HG03565 (cell line): ENCODE measurements around the gene ANTXR1.
"Not testable (repeated sequence)": the region's sequence is repeated elsewhere in the genome, so short reads cannot be mapped to it uniquely, and the experiment has no call there.

Experiments used
- ATAC-seq: cut with Tn5 transposase; IDR thresholded peaks from one replicate; pipeline ENCODE4 v1.9.1; 2021; ENCODE audit warnings: mild to moderate bottlenecking, moderate library complexity; ENCODE audit not compliant: unreplicated experiment

Gene ANTXR1

DNA sequence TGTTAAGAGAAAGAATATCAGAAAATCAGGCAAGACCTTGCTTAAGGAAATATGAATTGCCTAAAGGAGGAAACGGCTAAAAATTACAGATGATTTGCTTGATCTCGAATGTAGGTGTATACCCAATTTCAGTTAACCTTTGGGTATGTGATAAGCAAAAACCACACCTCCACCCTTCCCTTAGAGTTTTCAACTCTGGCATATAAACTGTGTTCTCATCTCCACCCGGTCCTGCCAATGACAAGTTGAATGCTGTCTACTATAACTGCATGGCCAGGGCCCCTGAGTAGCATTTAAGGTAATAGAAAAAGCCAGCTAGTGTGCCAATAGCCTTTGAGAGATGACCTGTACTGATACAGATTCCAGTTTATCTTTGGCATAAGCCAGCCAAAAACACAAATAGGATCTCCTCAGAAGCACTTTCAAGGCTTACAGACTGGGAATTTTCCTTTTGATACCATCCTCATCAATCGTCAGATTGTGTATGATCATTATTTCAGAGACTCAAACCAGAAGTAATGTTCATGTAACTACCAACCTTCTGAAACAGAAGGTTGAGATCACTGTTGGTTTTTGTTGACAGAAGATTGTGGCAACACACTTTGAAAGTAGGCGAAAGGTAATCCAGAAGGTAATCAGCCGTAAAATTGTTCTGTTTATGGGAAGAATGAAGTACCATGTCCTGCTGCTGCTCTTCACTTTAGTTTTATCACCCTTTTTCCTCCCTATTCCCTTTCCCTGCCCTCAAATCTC lies 211.0 kb downstream of the ANTXR1 start:
- ATAC-seq, result no peak

- no peak for ATAC-seq
Measured at GRCh38 chr2:69224512-69224837, 211.5 kb downstream of the ANTXR1 start.

GRCh38 chr2:69225933-69226332 lies 213.0 kb downstream of the ANTXR1 start:
- ATAC-seq, result no peak

GRCh38 chr2:69226903-69227302 lies 213.9 kb downstream of the ANTXR1 start:
- ATAC-seq, result no peak

- ATAC-seq, result no peak
Measured at GRCh38 chr2:69227716-69228115, 214.7 kb downstream of the ANTXR1 start.

- ATAC-seq, result not testable (repeated sequence)
Measured at GRCh38 chr2:69230946-69231345, 218.0 kb downstream of the ANTXR1 start.

- ATAC-seq, result no peak
Measured at GRCh38 chr2:69231612-69232277, 218.8 kb downstream of the ANTXR1 start.

DNA sequence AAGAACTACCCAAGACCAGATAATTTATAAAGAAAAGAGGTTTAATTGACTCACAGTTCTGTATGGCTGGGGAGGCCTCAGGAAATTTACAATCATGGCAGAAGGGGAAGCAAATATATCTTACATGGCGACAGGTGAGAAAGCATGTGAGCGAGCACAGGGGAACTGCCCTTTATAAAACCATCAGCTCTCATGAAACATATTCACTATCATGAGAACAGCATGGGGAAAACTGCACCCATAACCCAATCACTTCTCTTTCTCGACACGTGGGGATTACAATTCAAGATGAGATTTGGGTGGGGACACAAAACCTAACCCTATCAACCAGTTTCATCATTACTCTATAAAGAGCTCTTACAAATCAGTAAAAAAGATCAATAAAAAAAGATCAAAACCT lies 222.9 kb downstream of the ANTXR1 start:
- not testable (repeated sequence) for ATAC-seq

- no peak for ATAC-seq
Measured at GRCh38 chr2:69237070-69237670, 224.2 kb downstream of the ANTXR1 start.

- ATAC-seq, result no peak
Measured at GRCh38 chr2:69238449-69239031, 225.6 kb downstream of the ANTXR1 start.

DNA sequence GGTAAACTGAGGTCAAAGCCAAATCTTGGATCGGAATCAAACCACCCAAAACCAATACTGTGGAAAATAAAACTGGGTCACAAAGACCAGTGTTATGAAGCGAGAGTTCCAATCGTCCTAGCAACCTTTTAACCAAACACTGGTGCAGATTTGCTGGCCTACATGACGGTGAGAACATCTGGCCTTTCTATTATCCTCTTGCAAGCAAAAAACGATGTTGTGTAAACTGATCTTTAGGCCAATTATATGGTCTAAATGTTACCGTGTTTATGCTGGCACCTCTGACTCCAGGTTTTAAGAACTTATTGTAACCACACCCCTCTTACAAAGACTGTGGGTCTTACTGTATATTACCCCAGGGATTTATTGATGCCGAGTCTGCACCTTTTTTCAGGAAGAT lies 228.1 kb downstream of the ANTXR1 start:
- no peak for ATAC-seq

DNA sequence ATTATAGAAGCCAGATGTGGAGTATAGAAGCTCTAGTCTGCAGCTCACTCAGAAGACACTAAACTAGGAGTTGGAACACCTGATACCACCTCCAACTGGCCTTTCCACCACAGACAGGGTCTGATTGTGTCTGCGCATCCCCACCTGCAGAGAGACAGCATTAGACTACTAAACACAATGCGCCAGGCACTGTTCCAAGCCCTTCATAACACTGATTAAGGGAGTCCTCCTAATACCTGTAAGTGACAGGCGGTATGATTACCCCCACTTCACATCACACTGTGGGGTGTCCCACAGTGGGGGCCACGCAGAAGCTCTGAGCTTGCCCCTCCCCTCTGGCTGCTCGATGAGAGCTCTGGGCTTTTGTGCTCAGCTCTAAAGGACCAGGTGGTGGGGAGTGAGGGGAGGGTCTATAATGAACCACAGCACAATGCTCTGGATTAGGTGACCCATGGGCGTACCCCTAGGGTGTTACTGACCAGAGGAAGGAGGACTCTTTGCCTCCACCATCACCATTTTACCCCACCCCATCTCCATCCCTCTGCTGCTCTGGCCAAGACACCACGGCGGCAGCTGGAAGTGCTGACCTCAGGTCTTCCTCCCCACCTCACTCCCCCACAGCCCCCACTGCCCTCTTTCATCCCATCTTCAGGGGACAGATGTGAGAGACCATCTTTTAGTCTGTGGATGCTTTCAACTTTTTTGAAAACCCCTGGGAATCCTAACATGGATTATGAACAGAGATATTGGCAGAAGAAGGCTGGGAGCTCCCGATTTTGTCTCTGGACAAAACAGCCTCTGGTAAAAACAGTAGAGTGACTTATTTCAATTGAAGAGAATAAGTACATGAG lies 228.9 kb downstream of the ANTXR1 start:
- no peak for ATAC-seq

GRCh38 chr2:69242651-69243051 lies 229.7 kb downstream of the ANTXR1 start:
- no peak for ATAC-seq

- ATAC-seq, result no peak
Measured at GRCh38 chr2:69243652-69244051, 230.7 kb downstream of the ANTXR1 start.

DNA sequence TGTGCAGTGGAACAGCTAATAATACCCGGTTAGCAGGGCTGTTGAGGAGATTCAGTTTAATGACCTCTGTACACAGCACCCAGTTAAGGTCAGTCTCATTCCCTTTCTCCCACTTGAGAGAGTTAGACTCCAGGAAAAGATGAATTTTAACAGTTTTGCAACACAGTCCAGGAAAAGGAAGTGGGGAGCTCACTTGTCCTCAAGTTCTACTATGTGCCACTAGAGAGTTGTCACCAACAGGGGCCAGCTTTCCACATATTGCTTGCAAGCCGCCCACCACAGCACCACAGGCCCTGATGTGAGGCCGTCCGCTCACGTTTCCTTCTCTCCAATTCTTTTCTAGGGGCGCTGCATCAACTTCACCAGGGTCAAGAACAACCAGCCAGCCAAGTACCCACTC lies 231.9 kb downstream of the ANTXR1 start:
- no peak for ATAC-seq

DNA sequence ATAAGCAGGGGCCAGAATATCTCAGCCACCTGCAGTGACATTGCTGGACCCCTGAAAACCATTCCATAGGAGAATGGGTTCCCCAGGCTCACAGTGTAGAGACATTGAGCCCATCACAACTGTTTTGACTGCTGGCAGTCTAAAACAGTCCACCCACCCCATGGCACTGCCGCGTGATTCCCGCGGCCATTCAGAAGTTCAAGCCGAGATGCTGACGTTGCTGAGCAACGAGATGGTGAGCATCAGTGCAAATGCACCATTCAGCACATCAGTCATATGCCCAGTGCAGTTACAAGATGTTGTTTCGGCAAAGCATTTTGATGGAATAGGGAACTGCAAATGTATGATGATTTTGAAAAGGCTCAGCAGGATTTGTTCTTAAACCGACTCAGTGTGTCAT lies 234.6 kb downstream of the ANTXR1 start:
- ATAC-seq, result no peak

DNA sequence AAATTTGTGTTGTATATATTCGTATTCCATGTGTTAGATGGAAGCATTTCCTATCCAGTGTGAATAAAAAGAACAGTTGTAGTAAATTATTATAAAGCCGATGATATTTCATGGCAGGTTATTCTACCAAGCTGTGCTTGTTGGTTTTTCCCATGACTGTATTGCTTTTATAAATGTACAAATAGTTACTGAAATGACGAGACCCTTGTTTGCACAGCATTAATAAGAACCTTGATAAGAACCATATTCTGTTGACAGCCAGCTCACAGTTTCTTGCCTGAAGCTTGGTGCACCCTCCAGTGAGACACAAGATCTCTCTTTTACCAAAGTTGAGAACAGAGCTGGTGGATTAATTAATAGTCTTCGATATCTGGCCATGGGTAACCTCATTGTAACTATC lies 235.3 kb downstream of the ANTXR1 start:
- no peak for ATAC-seq

DNA sequence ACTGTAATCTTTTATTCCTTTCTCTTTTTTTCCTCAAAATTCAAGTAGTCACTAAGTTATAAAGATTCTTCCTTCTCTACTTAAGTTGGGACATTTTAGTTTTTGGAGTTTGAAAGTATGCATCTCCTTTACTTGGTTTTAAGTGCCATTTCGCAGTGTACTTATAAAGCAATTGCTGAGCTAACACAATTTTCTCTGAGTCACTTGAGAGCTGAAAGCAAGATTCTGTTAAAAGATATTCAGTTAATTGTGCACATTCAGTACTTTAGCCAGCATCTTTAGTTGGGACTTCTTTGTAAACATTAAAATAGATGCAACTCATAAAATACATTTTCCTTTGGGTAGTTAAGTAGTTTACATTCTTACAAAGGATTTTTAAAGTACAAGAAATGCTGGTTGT lies 238.0 kb downstream of the ANTXR1 start:
- no peak for ATAC-seq

DNA sequence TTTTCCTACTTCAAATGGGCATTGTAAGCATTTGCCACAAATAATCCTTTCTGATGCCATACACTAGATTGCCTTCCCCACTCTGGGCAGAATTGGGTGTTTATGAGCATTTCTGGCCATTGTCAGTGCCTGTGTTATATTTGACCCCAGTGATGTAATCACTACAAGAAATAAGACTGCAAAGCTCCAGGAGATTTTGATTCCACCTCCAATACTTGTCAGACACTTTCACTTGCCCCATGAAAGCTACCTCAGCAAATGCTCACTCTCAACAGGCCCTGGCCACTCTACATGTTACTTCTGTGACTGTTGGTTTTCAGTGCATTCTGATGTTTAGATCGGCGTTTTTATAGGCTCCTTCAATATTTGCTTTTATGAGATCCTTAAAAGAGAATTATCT lies 239.0 kb downstream of the ANTXR1 start:
- ATAC-seq, result no peak

DNA sequence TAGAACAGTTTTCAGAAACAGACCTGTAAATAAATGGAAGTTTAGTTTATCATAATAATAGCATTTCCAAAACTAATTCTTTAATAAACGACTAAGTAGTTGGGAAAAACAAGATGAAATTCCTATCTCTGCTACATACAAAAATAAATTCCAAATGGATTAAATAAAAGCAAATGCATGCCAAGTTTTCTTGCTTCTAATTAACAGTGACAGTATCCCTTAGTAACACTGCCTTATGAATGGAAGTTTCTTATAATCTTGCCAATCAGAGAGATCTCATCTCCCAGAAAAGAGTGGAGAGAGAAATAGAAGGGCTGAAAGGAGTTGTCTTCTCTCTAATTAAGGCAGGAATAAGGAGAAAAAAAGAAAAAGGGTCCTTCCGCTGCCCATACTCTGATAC lies 240.1 kb downstream of the ANTXR1 start:
- ATAC-seq, result no peak
